ENCODE results near the gene CHAT. TPM values are rescaled to one million over a fixed set of nuclear protein-coding genes. Genes with fewer than 3 reads are reported as not detected.

CHAT gene
- total and polyA plus RNA-seq, 2 donors (not counting 3 experiments of a cell fraction or from before 2014, with no cell fraction given): not detected

DNA sequence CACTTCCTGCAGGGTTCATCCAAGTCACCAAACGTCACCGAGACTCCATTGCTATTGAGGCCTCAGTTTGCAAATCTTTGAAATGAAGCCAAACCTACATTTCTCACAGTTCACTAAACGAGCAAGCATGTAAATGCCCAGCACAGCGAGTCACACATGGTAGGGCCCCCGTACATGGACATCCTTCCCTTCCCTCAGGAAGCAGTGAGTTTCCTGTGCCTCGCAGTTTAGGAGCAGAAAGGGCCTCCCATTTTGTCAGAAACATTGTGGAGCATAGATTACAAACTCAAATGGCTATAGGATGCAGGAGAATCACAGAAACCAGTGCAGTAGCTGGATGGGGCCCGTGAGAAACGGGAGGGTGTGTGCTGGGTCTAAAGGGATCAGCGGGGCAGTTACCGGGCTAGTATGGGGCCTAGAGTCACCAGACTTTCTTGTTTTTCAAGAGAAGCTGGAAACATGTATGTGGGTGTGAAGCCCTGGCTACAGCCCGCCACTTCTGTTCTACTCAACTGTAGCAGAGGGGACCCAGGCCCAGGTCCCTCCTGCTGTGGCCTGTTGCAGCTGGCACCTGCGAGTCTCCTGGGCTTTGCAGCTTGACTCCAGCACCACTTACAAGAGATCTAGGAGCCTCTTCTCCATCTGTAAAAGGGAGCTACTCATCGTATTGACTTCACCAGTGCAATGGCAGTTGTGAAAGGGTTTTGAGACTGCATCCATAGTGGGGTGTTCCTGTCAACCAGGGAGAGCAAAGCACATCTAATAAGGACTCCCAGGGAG is 17.9 kb upstream of the CHAT start:
- CTCF ChIA-PET: interaction anchor here (1.0 to 4.0 kb wide), 7 partner anchors 8 to 679 kb away, joined by 3 to 47 read pairs (median 4); partner anchors contain the start of gene WASHC2A
- no peaks in the 10 kb centered on the region for H3K79me2 ChIP-seq (ENCODE audit: control insufficient read depth, insufficient read depth, low read length)
- H3K36me3 ChIP-seq (ENCODE audit: control insufficient read depth in 2 of 2, extremely low read depth in 1 of 2, insufficient read depth in 2 of 2, low read length in 2 of 2): no peaks in the 10 kb centered on the region
- no peaks in the 10 kb centered on the region for H3K9me3 ChIP-seq (replicated peaks; ENCODE audit: control insufficient read depth, insufficient read depth, low read length)
- H3K4me3 ChIP-seq (replicated peaks in 1 of 3; ENCODE audit: insufficient read depth in 1 of 3, low read depth in 1 of 3, low read length in 3 of 3): no peak overlapping the region
- H4K20me1 ChIP-seq (replicated peaks; ENCODE audit: control insufficient read depth, extremely low read depth, insufficient read depth, low read length): no peaks in the 10 kb centered on the region
- H3K27ac ChIP-seq (ENCODE audit: insufficient read depth, low read depth, low read length): no peak overlapping the region
- POLR2A ChIA-PET: no interaction called here
- H3K4me2 ChIP-seq (ENCODE audit: insufficient read depth, low read length): no peak overlapping the region
- dilution Hi-C loops (cut with MboI; ENCODE audit: extremely low pct_ligation_motif_present, low sequenced_read_pairs): no loop called here
- BruUV-seq (replicated peaks): no TSS peak
- no peak overlapping the region for H3K9ac ChIP-seq (replicated peaks; ENCODE audit: extremely low read depth, insufficient read depth, low read length)
- TF ChIP-seq POLR2A (IDR thresholded peaks at IDR 0.05; ENCODE audit: low read depth, low read length) (no peak), MYC (IDR thresholded peaks at IDR 0.05; ENCODE audit: low read depth, low read length) (no peak), FOS (IDR thresholded peaks at IDR 0.05; ENCODE audit: borderline replicate concordance, insufficient read depth, low read length) (no peak), GATA2 (IDR thresholded peaks at IDR 0.05; ENCODE audit: insufficient read depth, insufficient read length, low read depth, low read length) (no peak), POLR2AphosphoS5 (IDR thresholded peaks at IDR 0.05; ENCODE audit: insufficient read depth, low read depth, low read length) (no peak)
- TF ChIP-seq, protein P1, sequence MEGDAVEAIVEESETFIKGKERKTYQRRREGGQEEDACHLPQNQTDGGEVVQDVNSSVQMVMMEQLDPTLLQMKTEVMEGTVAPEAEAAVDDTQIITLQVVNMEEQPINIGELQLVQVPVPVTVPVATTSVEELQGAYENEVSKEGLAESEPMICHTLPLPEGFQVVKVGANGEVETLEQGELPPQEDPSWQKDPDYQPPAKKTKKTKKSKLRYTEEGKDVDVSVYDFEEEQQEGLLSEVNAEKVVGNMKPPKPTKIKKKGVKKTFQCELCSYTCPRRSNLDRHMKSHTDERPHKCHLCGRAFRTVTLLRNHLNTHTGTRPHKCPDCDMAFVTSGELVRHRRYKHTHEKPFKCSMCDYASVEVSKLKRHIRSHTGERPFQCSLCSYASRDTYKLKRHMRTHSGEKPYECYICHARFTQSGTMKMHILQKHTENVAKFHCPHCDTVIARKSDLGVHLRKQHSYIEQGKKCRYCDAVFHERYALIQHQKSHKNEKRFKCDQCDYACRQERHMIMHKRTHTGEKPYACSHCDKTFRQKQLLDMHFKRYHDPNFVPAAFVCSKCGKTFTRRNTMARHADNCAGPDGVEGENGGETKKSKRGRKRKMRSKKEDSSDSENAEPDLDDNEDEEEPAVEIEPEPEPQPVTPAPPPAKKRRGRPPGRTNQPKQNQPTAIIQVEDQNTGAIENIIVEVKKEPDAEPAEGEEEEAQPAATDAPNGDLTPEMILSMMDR (IDR thresholded peaks at IDR 0.05; ENCODE audit: extremely low read depth in 1 of 2, insufficient read depth in 1 of 2, low read depth in 1 of 2, low read length in 2 of 2): no peak
- TF ChIP-seq, protein P2, sequence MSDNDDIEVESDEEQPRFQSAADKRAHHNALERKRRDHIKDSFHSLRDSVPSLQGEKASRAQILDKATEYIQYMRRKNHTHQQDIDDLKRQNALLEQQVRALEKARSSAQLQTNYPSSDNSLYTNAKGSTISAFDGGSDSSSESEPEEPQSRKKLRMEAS (IDR thresholded peaks at IDR 0.05; ENCODE audit: insufficient read depth, insufficient read length): no peak
- DNase-seq (ENCODE audit: low read depth, low spot score) (no peak), FAIRE-seq (peak; percentile 67)
- no peaks in the 10 kb centered on the region for H3K27me3 ChIP-seq (ENCODE audit: control insufficient read depth in 2 of 2, insufficient read depth in 2 of 2, low read length in 2 of 2)
- H3K9me1 ChIP-seq (replicated peaks; ENCODE audit: control insufficient read depth, extremely low read depth, insufficient read depth, low read length): no peaks in the 10 kb centered on the region
- H3K4me1 ChIP-seq (ENCODE audit: control insufficient read depth, extremely low read depth, insufficient read depth, low read length): peaks cover 3% of the 10 kb centered on the region
- no peak overlapping the region for H2AFZ ChIP-seq (ENCODE audit: low read depth, low read length)
- intact Hi-C loops (cut with micrococcal nuclease): loop anchor here (2.0 to 10.0 kb wide), 3 partner anchors 321 to 1299 kb away; no protein-coding TSS in a partner anchor
